GM12873 (cell line): ENCODE data around the gene PTTG1.

ENCODE experiments used
- CTCF ChIP-seq: IDR thresholded peaks from 2 replicates; pipeline ENCODE4 v1.5.1; 2012; ENCODE audit warnings: low read depth, mild to moderate bottlenecking, moderate library complexity, low read length, control low read depth; ENCODE audit not compliant: insufficient read depth; ENCODE audit errors: missing control alignments

PTTG1 gene

DNA sequence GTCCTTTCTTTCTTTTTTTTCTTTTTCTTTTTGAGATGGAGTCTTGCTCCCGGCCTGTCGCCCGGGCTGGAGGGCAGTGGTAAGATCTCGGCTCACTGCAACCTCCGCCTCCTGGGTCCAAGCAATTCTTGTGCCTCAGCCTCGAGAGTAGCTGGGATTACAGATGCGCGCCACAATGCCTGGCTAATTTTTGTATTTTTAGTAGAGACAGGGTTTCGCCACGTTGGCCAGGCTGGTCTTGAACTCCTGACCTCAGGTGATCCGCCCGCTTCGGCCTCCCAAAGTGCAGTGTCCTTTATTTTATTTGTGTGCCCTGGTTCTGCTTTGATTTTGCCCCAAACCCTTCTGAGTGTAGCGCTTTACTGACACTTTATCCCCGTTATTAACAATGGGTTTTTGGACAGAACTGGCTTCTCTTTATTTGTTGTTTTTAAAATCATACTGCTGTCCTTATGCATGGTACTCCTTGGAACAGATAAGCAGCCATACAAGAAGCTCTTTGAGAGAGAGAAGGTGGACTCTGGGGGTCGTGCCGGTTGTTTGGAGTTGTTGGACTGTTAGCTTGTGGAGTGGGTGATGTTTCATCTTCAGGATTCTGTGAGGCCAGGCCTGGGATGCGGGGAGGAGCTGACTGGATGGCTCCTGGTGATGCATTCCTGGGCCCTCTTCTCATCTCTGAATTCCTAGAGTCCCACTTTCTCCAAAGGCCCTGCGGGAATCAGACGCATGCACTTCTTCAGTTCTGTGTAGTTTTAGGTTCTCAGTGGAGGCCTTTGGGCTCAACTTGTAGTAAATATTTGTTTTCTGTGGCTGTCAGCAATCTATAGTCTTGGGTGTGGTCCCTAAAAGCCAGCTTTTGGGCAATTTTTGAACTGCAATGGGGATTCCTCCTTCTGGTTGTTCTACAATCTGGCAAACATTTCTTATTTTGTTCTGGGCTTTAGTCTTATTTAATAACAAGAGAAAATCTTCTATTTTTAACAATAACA, 47.8 kb downstream of the PTTG1 start:
- no peak for TF ChIP-seq CTCF

DNA sequence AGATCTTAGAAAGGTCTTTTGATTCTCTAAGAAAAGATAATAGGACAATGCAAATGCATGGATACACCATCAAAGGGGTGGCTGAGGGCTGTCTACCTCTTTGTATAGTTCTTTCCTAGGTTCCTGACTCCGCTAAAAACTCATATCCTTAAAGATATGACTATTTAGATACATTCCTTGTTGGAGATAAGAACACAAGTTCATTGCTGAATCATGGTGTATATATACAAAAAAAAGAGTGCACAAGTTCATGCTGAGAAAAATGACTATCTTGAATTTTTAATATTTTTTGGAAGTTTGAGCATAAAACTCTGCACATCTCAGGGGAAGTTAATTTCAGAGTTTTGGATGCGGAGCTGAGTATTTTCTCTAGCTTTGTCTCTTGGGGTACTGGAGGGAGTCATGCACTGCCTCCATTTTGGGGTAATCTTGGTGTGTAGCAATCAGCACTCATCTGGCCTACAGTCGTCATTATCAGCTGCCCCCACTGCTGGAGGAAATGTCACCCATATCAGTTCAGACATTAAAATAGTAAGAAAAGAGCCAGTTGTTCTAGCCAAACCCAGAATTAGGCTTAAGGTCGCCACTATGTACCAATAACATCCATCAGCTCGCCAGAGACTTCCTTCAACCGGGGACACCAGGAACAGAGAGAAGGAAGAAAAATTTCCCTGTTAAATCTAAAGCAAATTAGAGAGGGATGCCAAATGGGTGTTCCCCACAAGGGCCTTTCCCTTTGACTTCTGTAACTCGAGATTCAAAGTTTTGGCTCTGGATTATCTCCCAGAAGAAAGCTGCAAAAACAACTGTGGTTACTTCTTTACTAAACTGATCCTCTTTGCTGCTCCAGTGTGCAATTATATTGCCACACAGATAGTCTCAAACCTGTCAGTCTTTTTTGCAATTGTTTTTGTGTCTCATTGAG, 49.0 kb downstream of the PTTG1 start:
- no peak for TF ChIP-seq CTCF

- TF ChIP-seq CTCF: no peak
These were observed 50.1 kb downstream of the PTTG1 start for GRCh38 chr5:160471761-160472160.

DNA sequence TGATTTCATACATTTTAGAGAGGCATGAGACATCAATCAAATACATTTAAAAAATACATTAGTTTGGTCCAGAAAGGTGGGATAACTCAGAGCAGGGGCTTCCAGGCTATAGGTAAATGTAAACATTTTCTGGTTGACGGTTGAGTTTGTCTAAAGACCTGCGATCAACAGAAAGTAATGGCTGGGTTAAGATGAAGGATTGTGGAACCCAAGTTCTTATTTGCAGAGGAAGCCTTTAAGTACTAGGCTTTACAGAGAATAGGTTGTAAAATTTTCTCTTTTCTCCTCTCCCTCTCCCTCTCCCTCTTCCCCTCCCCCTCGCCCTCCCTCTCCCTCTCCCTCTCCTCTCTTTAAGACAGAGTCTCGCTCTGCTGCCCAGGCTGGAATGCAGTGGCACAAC, 50.8 kb downstream of the PTTG1 start:
- no peak for TF ChIP-seq CTCF

- TF ChIP-seq CTCF: no peak
These were observed 52.0 kb downstream of the PTTG1 start for GRCh38 chr5:160473681-160474080.

GRCh38 chr5:160474084-160474483, 52.4 kb downstream of the PTTG1 start:
- TF ChIP-seq CTCF: no peak
